ENCODE data around the gene NCOA3.

NCOA3 gene

GRCh38 chr20:47664068-47664437 is 162.4 kb downstream of the NCOA3 start:
- no peak for DNase-seq (ENCODE audit: low read depth in 2 of 3, low spot score in 2 of 3)

- DNase-seq (ENCODE audit: low read depth in 2 of 3, low spot score in 2 of 3), result no peak
Measured at GRCh38 chr20:47664744-47665143, 163.1 kb downstream of the NCOA3 start.

- no peak for DNase-seq (ENCODE audit: low read depth in 2 of 3, low spot score in 2 of 3)
Measured at GRCh38 chr20:47665221-47665991, 163.7 kb downstream of the NCOA3 start.

- DNase-seq (ENCODE audit: low read depth in 2 of 3, low spot score in 2 of 3), result no peak
Measured at GRCh38 chr20:47666304-47666703, 164.6 kb downstream of the NCOA3 start.

DNA sequence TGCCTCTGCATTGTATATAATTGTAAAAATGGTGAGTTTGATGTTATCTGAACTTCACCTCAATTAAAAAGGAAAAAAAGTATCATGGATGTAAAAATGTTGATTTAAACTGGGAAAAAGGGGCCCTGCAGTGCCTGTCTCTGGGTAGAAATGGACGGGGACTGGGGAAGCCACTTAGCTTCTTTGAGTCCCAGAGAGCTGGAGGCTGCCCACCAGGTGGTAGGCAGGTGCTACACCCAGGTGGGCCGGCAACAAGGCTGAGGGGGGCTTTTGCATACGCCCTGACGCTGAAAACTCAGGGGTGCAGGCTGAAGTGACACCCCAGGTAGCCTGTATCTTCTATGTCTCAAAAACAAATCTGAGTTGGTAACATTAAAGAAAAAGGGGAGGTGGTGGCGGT is 165.4 kb downstream of the NCOA3 start:
- no peak for DNase-seq (ENCODE audit: low read depth in 2 of 3, low spot score in 2 of 3)

DNA sequence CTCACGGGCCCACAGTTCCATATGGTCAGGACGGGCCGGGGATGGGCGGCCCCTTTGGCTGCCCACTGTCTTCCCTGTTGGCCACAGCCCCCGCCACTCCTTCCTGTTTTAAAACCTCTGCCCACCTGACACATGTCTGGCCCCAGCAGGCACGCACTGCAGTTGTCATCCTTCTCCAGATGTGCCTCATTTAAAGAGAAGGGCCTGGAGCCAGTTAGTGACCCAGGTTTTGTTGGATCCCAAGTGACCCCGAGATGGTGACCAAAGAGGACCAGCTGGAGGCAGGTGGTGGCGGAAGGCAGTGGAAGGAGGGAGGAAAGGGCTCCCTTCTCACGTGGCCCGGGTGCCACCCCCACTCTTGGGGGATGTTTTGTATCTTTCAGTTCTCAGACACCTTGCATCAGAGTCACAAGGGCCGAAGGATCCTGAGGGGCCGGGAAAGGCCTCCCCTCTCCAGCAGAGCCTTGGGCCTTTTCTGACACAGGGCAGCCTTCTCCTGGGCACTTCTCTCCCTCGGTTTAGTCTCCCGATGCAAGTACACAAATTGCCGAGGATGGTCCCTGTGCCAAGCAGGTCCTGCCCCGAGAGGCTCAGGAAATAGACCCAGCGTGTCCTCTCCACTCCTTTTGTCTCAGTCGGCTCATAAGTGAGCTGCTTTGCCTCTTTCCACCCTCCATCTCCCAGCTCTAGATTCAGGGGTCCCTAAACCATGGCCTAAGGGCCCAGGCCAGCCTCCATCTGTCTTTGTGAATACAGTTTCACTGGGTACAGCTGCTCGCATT is 166.0 kb downstream of the NCOA3 start:
- no peak for DNase-seq (ENCODE audit: low read depth in 2 of 3, low spot score in 2 of 3)

GRCh38 chr20:47668313-47669151 is 166.8 kb downstream of the NCOA3 start:
- DNase-seq (ENCODE audit: low read depth in 2 of 3, low spot score in 2 of 3), result no peak

- DNase-seq (ENCODE audit: low read depth in 2 of 3, low spot score in 2 of 3), result no peak
Measured at GRCh38 chr20:47669152-47669425, 167.4 kb downstream of the NCOA3 start.

GRCh38 chr20:47669489-47669888 is 167.8 kb downstream of the NCOA3 start:
- no peak for DNase-seq (ENCODE audit: low read depth in 2 of 3, low spot score in 2 of 3)

GRCh38 chr20:47669927-47670890 is 168.5 kb downstream of the NCOA3 start:
- DNase-seq (ENCODE audit: low read depth in 2 of 3, low spot score in 2 of 3), result no peak

GRCh38 chr20:47670913-47671312 is 169.2 kb downstream of the NCOA3 start:
- no peak for DNase-seq (ENCODE audit: low read depth in 2 of 3, low spot score in 2 of 3)

DNA sequence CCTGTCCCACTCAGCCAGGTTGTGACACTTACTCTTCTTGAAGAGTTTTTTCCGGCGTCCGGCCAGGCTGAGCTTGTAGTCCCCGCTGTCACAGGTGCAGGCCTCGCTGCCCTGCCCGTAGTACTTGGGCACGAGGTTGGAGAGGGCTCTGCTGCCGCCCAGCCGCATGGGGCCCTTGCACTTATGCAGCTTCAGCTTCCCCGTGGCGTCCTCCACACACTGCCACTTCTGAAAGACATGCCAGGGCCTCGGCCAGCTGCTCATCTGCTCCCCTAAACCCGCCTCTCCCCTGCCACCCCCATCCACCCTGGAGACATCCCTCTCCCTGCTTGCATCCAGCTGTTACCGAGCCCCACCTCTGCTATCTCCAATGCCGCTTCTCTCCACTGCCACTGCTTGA is 170.5 kb downstream of the NCOA3 start:
- no peak for DNase-seq (ENCODE audit: low read depth in 2 of 3, low spot score in 2 of 3)

GRCh38 chr20:47672886-47673670 is 171.4 kb downstream of the NCOA3 start:
- no peak for DNase-seq (ENCODE audit: low read depth in 2 of 3, low spot score in 2 of 3)

DNA sequence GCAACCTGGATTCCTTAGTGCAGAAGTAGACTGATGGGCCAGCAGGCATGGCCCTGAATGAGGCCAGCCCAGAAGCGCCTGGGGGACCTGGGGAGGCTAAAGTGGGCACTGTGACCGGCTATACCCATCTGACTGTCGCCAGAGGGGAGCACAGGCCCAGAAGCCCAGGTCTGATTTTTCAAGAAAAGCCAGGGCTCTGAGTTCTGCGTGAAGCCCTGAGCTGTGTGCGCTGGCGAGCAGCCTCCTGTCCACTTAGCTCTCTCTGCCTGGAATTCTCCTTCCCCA is 171.9 kb downstream of the NCOA3 start:
- DNase-seq (ENCODE audit: low read depth in 2 of 3, low spot score in 2 of 3), result no peak

- no peak for DNase-seq (ENCODE audit: low read depth in 2 of 3, low spot score in 2 of 3)
Measured at GRCh38 chr20:47674145-47674544, 172.5 kb downstream of the NCOA3 start.

- no peak for DNase-seq (ENCODE audit: low read depth in 2 of 3, low spot score in 2 of 3)
Measured at GRCh38 chr20:47674686-47675085, 173.0 kb downstream of the NCOA3 start.

DNA sequence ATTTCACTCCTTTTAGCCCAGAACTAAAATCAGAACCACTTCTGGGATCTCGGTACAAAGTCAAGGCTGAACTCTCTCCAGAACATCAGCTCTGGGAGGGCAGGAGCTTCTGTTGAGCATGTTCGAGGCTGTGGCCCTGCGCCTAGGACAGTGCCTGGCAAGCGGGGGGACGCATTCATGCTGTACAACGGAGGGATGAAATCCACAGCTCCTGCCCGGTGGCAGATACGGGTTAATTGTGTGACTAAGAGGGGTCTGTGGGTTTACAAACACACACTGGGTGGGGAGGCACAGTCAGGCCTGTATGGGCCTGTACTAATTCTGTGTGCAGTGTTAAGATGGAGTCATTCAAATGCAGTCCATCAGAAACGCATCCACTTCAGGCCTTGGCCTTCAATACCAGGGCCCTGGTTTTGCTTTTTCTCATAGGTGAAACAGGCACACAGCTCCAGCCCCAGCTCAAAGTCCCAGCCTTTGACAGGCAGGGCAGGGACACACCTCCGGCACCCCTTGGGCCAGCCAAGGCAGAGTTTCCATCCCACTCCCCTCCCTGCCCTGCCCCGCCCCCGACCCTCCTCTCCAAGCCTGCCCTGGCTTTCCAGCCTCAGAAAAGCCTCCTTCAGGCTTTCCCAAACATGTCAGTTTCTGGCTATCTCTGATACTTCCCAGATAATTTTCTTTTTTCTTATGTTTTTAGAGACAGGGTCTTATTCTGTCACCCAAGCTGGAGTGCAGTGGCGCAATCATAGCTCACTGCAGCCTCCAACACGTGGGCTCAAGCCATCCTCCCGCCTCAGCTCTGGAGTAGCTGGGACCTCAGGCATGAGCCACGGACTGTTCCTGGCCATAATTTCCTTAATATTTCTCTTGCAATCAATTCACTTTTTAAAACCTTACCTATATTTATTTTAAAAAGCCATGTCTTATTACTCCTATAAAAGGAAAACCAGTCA is 173.8 kb downstream of the NCOA3 start:
- no peak for DNase-seq (ENCODE audit: low read depth in 2 of 3, low spot score in 2 of 3)

DNA sequence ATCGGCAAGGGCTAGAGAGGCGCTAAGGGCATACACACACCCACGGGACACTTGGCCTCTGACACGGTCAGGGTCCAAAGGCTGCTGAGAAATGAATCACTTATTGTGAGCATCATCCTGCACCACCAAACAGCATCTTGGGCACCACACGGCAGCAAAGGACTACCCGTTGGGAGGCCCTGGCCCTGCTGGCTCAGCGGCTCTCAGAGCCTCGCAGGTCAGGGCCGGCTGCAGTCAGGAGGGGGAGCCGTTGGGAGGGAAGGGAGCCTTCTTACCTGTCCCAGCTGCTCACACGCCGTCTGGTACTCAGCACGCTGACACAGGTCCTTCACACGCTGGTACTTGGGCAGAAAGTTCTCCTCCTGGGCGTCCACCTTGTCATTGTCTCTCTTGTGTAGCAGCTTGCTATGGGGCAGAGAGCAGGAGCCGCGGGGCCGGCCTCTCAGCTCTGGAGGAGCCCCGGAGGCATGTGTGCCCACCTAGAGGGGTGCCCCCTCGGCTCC is 174.6 kb downstream of the NCOA3 start:
- DNase-seq (ENCODE audit: low read depth in 2 of 3, low spot score in 2 of 3), result no peak
